ENCODE measurements around the gene SF3B2. TPM values are rescaled to one million over a fixed set of nuclear protein-coding genes. Genes with fewer than 3 reads are reported as not detected.
"Not testable (repeated sequence)": the region's sequence is repeated elsewhere in the genome, so short reads cannot be mapped to it uniquely, and the experiment has no call there.

Gene SF3B2
- total RNA-seq, 2 experiments from 2014 or later: 231 to 246 TPM

DNA sequence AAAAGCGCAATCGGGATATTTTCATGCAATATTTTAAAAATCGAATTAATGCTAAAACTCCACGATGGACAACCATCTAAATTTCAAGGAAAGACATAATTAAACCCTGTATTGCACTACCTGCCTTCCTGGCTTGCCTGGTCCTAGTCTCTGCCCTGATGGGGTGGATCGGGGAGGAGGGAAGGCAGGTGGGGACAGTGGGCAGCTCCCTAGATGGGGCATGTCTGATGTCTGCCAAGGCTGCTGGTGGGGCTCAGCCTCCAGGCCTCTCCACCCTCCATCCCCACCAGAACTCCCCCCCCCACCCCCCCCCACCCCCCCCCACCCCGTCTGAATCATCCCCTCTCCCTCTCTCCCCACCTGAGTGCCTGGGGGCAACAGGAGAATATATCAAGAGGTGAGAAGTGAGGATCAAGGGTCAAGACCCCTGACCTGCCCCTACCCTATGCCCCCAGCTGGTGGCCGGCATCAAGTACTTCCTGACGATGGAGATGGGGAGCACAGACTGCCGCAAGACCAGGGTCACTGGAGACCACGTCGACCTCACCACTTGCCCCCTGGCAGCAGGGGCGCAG lies 39.7 kb upstream of the SF3B2 start:
- ATAC-seq (ENCODE audit: low read depth) (no peak), DNase-seq (no peak)
- Mint-ChIP-seq H3K4me1 (peaks cover 4% of the 10 kb centered on the region), H3K27ac (no peak overlapping the region), H3K27me3 (peaks cover 26% of the 10 kb centered on the region), H3K36me3 (no peaks in the 10 kb centered on the region), H3K4me3 (no peak overlapping the region), H3K9me3 (no peaks in the 10 kb centered on the region)
- POLR2A ChIA-PET: no interaction called here

DNA sequence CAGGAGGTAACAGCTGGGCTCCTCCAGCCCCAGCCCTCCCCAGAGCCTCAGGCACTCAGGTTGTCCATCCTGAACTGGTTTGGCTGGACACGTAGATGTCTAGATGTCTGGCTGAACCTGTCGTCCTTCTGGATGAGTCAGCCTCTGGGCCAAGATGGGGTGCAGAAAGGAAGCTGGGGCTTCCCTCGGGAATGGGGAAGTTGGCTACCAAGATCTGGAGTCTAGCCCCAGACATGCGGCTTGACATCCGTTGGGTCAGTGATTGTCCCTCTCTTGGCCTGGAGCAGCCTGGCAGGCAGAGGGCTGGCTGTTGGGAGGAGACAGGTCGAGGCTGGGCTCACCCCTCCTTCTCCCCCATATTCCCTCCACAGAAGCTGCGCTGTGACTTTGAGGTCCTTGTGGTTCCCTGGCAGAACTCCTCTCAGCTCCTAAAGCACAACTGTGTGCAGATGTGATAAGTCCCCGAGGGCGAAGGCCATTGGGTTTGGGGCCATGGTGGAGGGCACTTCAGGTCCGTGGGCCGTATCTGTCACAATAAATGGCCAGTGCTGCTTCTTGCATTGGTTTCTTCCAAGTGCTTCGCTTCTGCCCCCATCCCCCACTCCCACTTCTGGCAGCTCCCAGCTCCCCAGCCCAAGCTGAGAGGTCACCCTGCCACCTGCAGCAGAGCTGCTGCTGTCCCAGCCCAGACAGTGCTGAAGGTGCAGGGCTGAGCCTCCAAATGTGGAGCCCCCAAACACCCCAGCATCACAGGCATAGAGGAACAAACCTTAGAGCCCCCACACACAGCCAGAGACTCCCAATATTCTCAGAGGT lies 39.0 kb upstream of the SF3B2 start:
- Mint-ChIP-seq H3K9me3 (no peaks in the 10 kb centered on the region), H3K36me3 (no peaks in the 10 kb centered on the region), H3K4me3 (no peak overlapping the region), H3K4me1 (peaks cover under 1% of the 10 kb centered on the region), H3K27me3 (peaks cover 26% of the 10 kb centered on the region), H3K27ac (no peak overlapping the region)
- DNase-seq (no peak), ATAC-seq (ENCODE audit: low read depth) (no peak)
- POLR2A ChIA-PET: interaction anchor here (1.2 kb wide), 1 partner anchor 11 kb away, joined by 5 read pairs; the partner anchor contains the start of genes BANF1 and EIF1AD

DNA sequence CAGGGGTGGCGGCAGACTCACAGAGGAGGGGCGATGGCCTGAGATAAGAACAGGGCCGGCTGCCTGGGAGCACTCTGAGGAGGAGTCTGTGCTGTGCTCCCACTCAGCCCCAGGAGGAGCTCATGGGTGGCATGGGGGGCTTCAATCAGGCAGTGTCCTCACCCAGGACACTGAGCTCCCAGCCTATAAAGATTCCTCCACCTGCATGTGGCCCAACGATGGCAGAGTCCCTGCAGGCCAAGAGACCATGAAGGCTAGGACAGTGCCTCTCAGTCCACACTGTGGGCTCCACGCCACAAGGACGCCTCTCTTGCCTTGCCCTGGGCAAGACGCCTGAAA lies 38.4 kb upstream of the SF3B2 start:
- ATAC-seq (ENCODE audit: low read depth) (no peak), DNase-seq (no peak)
- H3K9me3 Mint-ChIP-seq: no peaks in the 10 kb centered on the region
- POLR2A ChIA-PET: interaction anchor here (1.2 kb wide), 1 partner anchor 12 kb away, joined by 5 read pairs; the partner anchor contains the start of genes BANF1 and EIF1AD
- H3K27me3 Mint-ChIP-seq: peaks cover 26% of the 10 kb centered on the region
- H3K27ac Mint-ChIP-seq: no peak overlapping the region
- H3K4me1 Mint-ChIP-seq: no peaks in the 10 kb centered on the region
- no peak overlapping the region for H3K4me3 Mint-ChIP-seq
- no peaks in the 10 kb centered on the region for H3K36me3 Mint-ChIP-seq

- Mint-ChIP-seq H3K9me3 (no peaks in the 10 kb centered on the region), H3K36me3 (no peaks in the 10 kb centered on the region), H3K4me3 (no peak overlapping the region), H3K27ac (no peak overlapping the region), H3K27me3 (peaks cover 26% of the 10 kb centered on the region), H3K4me1 (no peaks in the 10 kb centered on the region)
- no peak for ATAC-seq (ENCODE audit: low read depth)
- no peak for DNase-seq
- POLR2A ChIA-PET: no interaction called here
Observed at GRCh38 chr11:66014804-66015453, 37.2 kb upstream of the SF3B2 start.

DNA sequence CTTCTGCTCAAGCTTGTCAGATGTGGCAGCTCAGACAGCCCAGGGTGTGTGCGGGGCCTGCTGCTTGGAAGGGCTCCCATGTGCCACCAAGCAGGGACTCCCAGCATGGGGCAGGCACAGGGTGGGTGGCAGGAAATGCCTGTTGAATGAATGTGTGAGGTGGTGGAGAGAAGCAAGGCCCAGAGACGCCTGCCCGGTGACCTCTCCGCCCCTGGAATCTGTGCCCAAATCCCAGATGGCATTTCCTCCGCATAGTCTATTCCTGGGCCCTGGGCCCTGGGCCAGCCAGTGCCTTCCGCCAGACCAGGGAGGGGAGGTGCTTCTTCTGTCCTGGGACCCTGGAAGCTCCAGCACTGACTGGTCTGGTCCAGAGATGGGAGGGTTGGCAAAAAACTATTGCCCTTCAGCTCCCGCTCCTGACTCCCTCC lies 36.7 kb upstream of the SF3B2 start:
- DNase-seq (no peak), ATAC-seq (ENCODE audit: low read depth) (no peak)
- Mint-ChIP-seq H3K27me3 (peaks cover 22% of the 10 kb centered on the region), H3K36me3 (no peaks in the 10 kb centered on the region), H3K27ac (no peak overlapping the region), H3K4me3 (no peak overlapping the region), H3K9me3 (no peaks in the 10 kb centered on the region), H3K4me1 (no peaks in the 10 kb centered on the region)
- POLR2A ChIA-PET: no interaction called here

GRCh38 chr11:66015936-66016792 lies 36.0 kb upstream of the SF3B2 start:
- H3K4me1 Mint-ChIP-seq: peaks cover 3% of the 10 kb centered on the region
- ATAC-seq (ENCODE audit: low read depth): no peak
- H3K36me3 Mint-ChIP-seq: no peaks in the 10 kb centered on the region
- H3K27ac Mint-ChIP-seq: no peak overlapping the region
- POLR2A ChIA-PET: no interaction called here
- H3K9me3 Mint-ChIP-seq: no peaks in the 10 kb centered on the region
- H3K4me3 Mint-ChIP-seq: no peak overlapping the region
- peaks cover 16% of the 10 kb centered on the region for H3K27me3 Mint-ChIP-seq
- no peak for DNase-seq

GRCh38 chr11:66016793-66017177 lies 35.4 kb upstream of the SF3B2 start:
- no peak for ATAC-seq (ENCODE audit: low read depth)
- no peak overlapping the region for H3K27ac Mint-ChIP-seq
- POLR2A ChIA-PET: no interaction called here
- peaks cover 12% of the 10 kb centered on the region for H3K27me3 Mint-ChIP-seq
- no peak for DNase-seq
- H3K9me3 Mint-ChIP-seq: no peaks in the 10 kb centered on the region
- H3K4me1 Mint-ChIP-seq: peaks cover 3% of the 10 kb centered on the region
- H3K4me3 Mint-ChIP-seq: no peak overlapping the region
- H3K36me3 Mint-ChIP-seq: no peaks in the 10 kb centered on the region

GRCh38 chr11:66017321-66017720 lies 34.8 kb upstream of the SF3B2 start:
- POLR2A ChIA-PET: no interaction called here
- H3K36me3 Mint-ChIP-seq: no peaks in the 10 kb centered on the region
- no peak overlapping the region for H3K4me3 Mint-ChIP-seq
- no peak overlapping the region for H3K27ac Mint-ChIP-seq
- H3K9me3 Mint-ChIP-seq: no peaks in the 10 kb centered on the region
- H3K27me3 Mint-ChIP-seq: peaks cover 10% of the 10 kb centered on the region
- ATAC-seq (ENCODE audit: low read depth) (no peak), DNase-seq (no peak)
- H3K4me1 Mint-ChIP-seq: peaks cover 3% of the 10 kb centered on the region

DNA sequence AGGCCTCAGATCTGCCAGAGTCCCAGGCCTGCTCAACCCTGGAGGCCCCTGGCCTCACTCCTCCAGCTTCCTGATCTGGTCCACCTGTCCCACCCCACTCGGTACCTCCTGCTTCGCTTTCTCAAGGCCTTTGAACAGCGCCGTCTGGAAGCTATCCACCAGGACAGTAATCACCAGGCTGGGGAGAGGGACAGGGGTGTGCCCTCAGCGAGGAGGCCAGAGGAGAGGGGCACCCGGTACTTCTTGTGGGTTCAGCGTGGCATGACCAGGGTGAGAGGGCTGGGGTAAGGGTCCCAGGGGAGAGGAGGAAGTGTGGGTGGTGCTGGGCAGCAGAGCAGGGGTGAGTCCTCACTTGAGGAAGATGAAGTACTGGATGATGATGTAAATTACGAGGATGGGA lies 32.0 kb upstream of the SF3B2 start:
- H3K36me3 Mint-ChIP-seq: no peaks in the 10 kb centered on the region
- POLR2A ChIA-PET: no interaction called here
- H3K4me3 Mint-ChIP-seq: no peak overlapping the region
- no peak for DNase-seq
- no peak for ATAC-seq (ENCODE audit: low read depth)
- H3K9me3 Mint-ChIP-seq: no peaks in the 10 kb centered on the region
- no peak overlapping the region for H3K27ac Mint-ChIP-seq
- peaks cover 8% of the 10 kb centered on the region for H3K4me1 Mint-ChIP-seq
- peaks cover 5% of the 10 kb centered on the region for H3K27me3 Mint-ChIP-seq

- ATAC-seq (ENCODE audit: low read depth) (peak; percentile 14), DNase-seq (no peak)
- H3K4me3 Mint-ChIP-seq: no peak overlapping the region
- peaks cover 8% of the 10 kb centered on the region for H3K4me1 Mint-ChIP-seq
- H3K9me3 Mint-ChIP-seq: no peaks in the 10 kb centered on the region
- peak overlapping the region; percentile 20 for H3K27ac Mint-ChIP-seq
- H3K36me3 Mint-ChIP-seq: no peaks in the 10 kb centered on the region
- H3K27me3 Mint-ChIP-seq: peaks cover 5% of the 10 kb centered on the region
- POLR2A ChIA-PET: no interaction called here
Observed at GRCh38 chr11:66020618-66021357, 31.4 kb upstream of the SF3B2 start.

DNA sequence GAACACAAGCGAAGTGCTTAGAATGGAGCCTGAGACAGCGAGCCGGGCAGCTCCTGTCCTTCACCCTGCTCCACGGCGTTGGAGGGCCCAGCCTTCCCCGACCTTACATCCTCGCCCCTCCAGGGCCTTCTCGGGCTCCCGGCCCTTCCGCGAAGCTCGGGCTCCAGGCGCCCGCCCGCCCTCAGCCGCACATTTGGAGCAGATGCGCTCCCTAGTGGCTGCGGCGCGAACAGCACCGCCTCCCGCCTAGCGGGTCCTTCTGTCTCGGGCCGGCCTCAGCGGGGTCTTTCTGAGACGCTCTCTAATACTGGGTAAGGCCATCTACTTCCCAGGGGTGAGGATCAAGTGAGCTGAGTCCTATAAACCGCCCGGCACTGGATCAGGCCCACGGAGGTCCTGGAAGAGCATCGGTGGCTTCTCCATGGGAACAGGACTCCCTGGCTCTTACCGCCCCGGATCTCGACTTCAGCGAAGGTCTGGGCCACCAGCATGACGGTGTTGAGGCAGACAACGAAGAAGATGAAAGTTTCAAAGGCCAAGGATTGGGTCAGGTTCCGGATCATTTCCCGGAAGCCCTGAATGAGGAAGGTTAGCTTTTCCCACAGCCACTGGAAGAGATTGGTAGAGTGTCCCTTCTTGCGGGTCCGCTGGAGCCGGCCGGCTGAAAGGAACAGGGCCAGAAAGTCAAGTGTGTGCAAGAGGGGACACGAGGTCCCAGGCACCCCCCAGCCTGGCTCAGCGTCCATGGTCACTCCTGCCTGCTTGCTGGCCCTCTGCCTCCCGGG lies 29.6 kb upstream of the SF3B2 start:
- peak overlapping the region; percentile 24 for H3K27ac Mint-ChIP-seq
- H3K36me3 Mint-ChIP-seq: no peaks in the 10 kb centered on the region
- peak; percentile 89 for ATAC-seq (ENCODE audit: low read depth)
- peak; percentile 91 for DNase-seq
- H3K4me1 Mint-ChIP-seq: peaks cover 8% of the 10 kb centered on the region
- H3K9me3 Mint-ChIP-seq: no peaks in the 10 kb centered on the region
- H3K4me3 Mint-ChIP-seq: peak overlapping the region; percentile 55
- POLR2A ChIA-PET: interaction anchor here (0.6 to 1.8 kb wide), 4 partner anchors 20 to 325 kb away, joined by 3 to 6 read pairs (median 5); partner anchors contain the start of genes BANF1 and SF3B2
- peaks cover 5% of the 10 kb centered on the region for H3K27me3 Mint-ChIP-seq

- H3K36me3 Mint-ChIP-seq; H3K27me3 Mint-ChIP-seq; H3K9me3 Mint-ChIP-seq; DNase-seq; H3K4me1 Mint-ChIP-seq; H3K27ac Mint-ChIP-seq; H3K4me3 Mint-ChIP-seq; ATAC-seq (ENCODE audit: low read depth): not testable (repeated sequence)
- POLR2A ChIA-PET: interaction anchor here (0.8 to 1.8 kb wide), 2 partner anchors 29 to 312 kb away, joined by 3 to 5 read pairs; partner anchors contain the start of gene SF3B2
Observed at GRCh38 chr11:66023186-66023440, 29.1 kb upstream of the SF3B2 start.

Data from activated naive CD8-positive, alpha-beta T cell treated with anti-CD3 and anti-CD28 coated beads, Interleukin-2, amount 10 ng/mL, durations not matched to agents 7 days and 5 days (primary cell).